Activated CD4-positive, alpha-beta T cell treated with anti-CD3 and anti-CD28 coated beads, Interleukin-2, amount 50 U/mL, for 4 hours (primary cell): ENCODE data around the gene RRAGA.
"Not testable (repeated sequence)": the region's sequence is repeated elsewhere in the genome, so short reads cannot be mapped to it uniquely, and the experiment has no call there.

Experiments used
- DNase-seq, 2 experiments: peaks; one replicate each; pipeline ENCODE4 v3.0.0-alpha.2; 2020

The RRAGA gene

GRCh38 chr9:19087106-19088000, 38.1 kb downstream of the RRAGA start:
- DNase-seq, result no peak

- DNase-seq, result not testable (repeated sequence)
These were observed 48.2 kb downstream of the RRAGA start for GRCh38 chr9:19097431-19097830.
